Transverse colon (tissue), 3 donors: ENCODE results near the gene FITM2.
"Not testable (repeated sequence)": the region's sequence is repeated elsewhere in the genome, so short reads cannot be mapped to it uniquely, and the experiment has no call there.

ENCODE experiments used
- EP300 ChIP-seq: sonication (generic); formaldehyde crosslinking; IDR thresholded peaks from one replicate; pipeline ENCODE4 v1.6.1; 2017; ENCODE audit warnings: antibody characterized with exemption, low read depth
- POLR2A ChIP-seq: fragments of 450-650 bp; IDR thresholded peaks from one replicate; pipeline ENCODE4 v1.6.1; 2016; ENCODE audit warnings: antibody characterized with exemption, mild to moderate bottlenecking, moderate library complexity
- TF ChIP-seq, protein P1 (sequence below), 5 experiments: fragments of 200-600 bp in 3 of 5; fragments of 450-650 bp in 2 of 5; sonication (generic) in 3 of 5; IDR thresholded peaks; 1 replicate in 2 of 5; 2 replicates in 3 of 5; pipeline ENCODE4 v1.5.1; 2016 to 2017; ENCODE audit warnings: antibody characterized with exemption in 5 of 5, inconsistent platforms in 3 of 5, mild to moderate bottlenecking in 2 of 5, moderate library complexity in 1 of 5

DNA sequence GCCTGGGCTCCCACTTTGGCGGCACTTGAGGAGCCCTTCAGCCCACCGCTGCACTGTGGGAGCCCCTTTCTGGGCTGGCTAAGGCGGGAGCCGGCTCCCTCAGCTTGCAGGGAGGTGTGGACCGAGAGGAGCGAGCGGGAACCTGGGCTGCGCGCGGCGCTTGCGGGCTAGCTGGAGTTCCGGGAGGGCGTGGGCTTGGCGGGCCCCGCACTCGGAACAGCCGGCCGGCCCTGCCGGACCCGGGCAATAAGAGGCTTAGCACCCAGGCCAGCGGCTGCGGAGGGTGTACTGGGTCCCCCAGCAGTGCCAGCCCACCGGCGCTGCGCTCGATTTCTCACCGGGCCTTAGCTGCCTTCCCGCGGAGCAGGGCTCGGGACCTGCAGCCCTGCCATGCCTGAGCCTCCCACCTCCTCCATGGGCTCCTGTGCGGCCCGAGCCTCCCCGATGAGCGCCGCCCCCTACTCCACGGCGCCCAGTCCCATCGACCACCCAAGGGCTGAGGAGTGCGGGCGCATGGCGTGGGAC, 11.9 kb downstream of the FITM2 start:
- TF ChIP-seq, protein P1, sequence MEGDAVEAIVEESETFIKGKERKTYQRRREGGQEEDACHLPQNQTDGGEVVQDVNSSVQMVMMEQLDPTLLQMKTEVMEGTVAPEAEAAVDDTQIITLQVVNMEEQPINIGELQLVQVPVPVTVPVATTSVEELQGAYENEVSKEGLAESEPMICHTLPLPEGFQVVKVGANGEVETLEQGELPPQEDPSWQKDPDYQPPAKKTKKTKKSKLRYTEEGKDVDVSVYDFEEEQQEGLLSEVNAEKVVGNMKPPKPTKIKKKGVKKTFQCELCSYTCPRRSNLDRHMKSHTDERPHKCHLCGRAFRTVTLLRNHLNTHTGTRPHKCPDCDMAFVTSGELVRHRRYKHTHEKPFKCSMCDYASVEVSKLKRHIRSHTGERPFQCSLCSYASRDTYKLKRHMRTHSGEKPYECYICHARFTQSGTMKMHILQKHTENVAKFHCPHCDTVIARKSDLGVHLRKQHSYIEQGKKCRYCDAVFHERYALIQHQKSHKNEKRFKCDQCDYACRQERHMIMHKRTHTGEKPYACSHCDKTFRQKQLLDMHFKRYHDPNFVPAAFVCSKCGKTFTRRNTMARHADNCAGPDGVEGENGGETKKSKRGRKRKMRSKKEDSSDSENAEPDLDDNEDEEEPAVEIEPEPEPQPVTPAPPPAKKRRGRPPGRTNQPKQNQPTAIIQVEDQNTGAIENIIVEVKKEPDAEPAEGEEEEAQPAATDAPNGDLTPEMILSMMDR (IDR thresholded peaks at IDR 0.05), result not testable (repeated sequence)
- not testable (repeated sequence) for TF ChIP-seq EP300, POLR2A
